HG02623 (cell line): ENCODE data around the gene PRRC2B.
"Not testable (repeated sequence)": the region's sequence is repeated elsewhere in the genome, so short reads cannot be mapped to it uniquely, and the experiment has no call there.

Source experiments
- ATAC-seq: cut with Tn5 transposase; IDR thresholded peaks from one replicate; pipeline ENCODE4 v1.9.1; 2021; ENCODE audit warnings: moderate library complexity; ENCODE audit not compliant: unreplicated experiment

Gene PRRC2B

DNA sequence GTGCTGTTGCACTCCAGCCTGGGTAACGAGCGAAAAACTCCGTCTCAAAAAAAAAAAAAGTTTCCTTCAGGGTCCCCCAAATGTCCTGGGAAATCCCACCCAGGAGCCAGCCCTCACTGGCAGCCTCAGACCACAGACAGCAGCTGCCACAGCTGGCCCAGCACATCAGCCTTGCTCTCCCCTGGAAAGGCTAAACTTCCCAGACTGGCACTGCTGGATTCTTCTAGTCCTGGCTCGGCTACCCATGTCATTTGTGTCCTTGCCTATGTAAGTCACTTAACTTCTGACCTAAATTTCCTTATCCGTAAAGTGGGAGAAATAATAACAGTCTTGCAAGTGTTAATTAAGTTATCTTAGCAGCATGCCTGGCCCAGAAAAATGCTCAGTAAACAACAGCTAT is 8.6 kb upstream of the PRRC2B start:
- no peak for ATAC-seq

DNA sequence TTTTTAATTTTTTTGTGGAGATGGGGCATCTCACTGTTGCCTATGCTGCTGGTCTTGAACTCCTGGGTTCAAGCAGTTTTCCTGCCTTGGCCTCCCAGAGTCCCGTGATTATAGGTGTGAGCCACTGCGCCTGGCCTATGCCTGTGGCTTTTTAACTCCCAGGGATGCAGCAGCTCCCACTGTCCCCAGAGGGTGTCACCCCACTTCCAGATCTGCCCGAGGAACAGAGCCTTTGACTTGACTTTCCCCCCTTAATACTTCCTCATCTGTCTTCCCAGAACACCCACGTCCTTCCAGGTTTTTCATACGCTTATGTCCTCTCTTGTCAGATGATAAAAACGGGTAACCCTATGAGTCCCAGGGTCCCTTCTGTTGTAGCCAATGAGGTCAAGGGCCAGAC is 7.6 kb upstream of the PRRC2B start:
- no peak for ATAC-seq

DNA sequence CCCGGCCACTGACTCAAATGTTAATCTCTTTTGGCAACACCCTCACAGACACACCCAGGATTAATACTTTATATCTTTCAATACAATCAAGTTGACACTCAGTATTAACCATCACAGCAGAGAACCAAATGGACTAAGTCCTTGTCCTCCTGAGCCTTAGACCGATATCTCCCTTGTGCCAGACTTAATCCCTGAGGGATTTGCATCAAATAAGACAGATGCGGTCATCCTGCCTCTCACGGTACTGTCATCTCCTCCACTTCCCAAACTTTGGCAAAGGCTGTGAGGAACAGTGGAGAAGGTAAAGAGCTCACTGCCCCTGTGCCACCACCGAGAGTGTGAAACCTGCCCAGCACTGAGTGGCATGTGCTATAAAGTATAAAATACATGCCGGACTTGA is 6.5 kb upstream of the PRRC2B start:
- ATAC-seq: no peak

DNA sequence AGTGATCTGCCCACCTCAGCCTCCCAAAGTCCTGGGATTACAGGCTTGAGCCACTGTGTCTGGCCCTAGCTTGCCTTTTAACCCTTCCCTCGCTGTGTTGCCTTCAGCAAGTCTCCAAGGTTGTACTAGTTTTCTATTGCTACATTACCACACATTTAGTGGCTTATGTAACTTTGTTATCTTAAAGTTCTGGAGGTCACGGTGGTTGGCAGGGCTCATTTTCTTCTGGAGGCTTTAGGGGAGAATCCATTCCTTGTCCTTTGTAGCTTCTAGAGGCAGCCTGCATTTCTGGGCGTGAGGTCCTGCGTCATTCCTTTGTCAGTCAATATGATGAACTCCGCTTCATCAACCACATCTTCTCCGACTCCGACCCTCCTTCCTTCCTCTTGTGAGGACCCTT is 2.9 kb upstream of the PRRC2B start:
- no peak for ATAC-seq

DNA sequence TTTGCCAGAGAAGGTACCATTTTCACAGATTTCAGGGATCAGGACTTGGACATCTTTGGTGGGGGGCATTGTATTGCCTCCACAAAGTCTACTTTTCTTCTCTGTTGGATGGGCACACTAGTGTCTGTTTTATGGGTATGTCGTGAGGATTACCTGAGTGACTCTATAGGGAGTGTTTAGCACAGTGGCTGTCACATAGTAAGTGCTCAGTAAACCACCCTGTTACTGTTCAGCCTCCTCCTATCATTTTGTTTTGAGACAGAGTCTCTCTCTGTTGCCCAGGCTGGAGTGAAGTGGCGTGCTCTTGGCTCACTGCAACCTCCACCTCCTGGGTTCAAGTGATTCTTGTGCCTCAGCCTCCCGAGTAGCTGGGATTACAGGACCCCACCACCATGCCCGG is 2.4 kb upstream of the PRRC2B start:
- no peak for ATAC-seq

DNA sequence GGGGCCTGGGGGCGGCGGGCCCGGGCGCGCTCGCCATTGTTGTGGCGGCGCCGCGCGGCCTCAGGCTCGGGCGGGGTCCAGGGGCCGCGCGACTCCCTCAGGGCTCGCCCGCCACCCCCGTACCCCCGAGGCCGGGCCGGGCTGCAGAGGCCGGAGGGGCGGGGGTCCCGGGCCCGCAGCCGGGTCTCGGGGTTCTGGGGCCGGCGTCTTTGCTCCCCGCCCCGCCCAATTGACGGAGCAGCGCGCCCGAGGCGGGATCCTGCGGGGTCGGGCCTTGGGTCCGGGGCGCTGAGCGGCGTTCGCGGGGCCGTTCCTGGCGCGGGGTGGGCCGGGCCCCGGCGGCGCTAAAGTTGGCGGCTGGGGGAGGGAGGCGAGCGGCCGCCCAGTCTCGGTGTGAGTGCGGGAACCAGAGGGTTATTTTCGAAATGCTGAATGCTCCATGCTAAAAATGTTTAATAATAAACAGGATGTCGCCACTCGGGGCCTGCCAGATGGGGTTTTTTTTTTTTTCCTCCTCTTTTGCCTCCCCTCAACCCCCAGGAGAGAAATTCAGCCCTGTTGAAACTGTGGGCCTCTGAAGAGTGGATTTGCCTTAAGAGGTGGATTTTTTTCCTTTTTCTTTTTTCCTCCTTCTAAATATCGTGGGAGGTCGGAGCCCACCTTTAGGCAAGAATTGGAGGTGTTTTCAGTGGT is 724 bp downstream of the PRRC2B start:
- ATAC-seq: peak; percentile 35

DNA sequence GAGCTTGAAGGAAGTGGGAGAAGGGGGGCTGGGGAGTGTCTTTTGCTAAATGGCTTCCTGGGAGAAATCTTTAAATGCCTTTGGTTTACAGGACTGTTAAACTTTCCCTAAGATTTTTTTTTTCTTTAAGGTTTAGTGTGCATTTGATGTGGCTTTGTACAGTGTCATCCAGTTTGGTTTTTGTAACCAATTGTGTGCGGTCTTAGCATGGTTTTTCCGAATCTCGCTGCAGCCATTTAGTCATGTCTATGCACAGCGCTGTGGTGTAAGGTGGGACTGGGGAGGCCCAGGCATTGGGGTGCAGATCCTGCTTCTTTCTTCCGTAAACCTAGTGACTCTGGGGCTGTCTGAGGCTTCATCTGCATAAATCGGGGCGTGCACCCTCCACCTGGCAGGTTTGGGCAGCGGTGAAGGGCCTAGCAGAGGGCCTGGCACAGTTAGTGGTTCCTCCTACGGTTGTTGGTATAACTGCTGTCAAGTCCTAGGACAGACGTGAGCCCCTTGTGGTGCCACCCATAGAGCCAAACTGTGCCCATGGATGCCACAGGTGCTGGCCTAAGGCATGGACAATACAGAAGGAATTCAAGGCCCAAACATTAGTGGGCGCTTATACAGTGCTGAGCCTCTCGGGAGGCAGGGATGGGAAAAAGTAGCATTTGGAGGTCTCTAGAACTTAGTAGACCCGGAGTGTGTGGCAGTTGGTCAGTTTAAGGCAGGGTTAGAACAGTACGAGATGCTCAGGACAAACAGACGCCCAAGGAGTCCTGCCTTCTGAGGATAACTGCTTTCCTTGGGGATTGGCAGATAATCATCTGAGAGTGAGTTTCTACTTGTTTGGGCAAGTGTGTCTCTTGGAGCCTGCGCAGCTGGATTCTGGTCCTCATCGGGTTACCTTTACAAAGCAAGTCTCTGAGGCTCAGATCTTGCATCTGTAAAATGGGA is 1.5 kb downstream of the PRRC2B start:
- no peak for ATAC-seq

DNA sequence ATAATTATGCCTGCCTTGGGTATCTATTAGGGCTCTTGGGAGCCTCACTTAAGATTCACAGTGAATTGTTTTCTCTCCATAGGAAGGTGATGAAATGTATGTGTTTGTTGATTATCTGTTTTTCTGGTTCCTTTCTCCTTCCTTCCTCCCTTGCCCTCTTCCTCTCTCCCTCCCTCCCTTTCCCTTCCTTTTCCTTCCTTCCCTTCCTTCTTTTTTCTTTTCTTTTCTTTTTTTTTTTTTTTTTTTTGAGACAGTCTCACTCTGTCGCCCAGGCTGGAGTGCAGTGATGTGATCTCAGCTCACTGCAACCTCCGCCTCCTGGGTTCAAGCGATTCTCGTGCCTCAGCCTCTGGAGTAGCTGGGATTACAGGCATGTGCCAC is 2.2 kb downstream of the PRRC2B start:
- ATAC-seq: not testable (repeated sequence)

DNA sequence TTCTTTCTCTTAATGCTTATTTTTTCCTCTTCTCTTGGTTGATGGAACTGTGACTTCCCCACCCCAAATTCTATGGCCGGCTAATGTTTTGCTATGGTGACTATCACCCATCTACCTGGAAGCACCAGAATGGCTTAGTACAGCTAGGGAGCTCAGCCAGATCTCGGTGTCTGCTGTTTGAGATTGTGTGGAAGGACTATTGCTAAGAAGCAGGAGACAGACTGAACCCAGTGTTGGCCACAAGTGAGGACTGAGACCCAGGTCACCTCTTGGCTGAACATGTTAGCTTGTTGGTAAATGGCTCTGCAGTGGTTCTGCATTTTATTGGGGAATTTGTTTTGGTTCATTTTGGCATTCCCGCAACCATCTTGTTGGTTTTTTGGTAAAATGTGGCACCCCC is 2.7 kb downstream of the PRRC2B start:
- no peak for ATAC-seq

DNA sequence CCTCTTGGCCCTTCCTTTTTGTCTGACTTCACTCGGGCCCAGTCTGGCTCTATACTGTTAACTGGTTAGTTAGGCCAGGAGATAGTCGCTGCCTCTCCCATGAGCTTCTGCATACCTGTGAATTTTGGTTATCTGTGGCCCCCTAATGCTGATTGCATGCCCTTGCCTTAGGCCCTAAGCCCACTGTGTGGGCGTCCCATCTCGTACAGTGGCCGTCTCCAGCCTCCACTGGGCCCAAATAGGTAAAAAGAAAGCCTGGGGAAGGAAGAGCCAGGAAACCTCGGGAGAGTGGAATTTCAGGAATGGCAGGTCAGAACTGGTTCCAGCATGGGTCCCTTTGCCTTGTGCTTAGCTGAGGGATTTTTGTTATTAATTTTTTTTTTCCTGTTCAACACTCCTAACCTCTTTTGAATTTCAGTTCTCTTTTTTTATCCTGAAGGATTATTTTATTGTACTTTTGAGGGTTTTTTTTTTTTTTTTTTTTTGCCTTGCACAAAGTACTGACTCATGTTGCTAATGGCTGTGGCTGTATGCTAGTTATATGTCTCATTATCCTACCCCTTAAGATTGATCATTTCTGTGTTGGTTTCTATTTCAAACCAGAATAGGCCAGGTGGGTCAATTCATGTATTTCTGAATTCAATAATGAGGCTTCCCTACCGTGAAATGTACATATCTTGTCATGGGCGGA is 3.4 kb downstream of the PRRC2B start:
- ATAC-seq: no peak

DNA sequence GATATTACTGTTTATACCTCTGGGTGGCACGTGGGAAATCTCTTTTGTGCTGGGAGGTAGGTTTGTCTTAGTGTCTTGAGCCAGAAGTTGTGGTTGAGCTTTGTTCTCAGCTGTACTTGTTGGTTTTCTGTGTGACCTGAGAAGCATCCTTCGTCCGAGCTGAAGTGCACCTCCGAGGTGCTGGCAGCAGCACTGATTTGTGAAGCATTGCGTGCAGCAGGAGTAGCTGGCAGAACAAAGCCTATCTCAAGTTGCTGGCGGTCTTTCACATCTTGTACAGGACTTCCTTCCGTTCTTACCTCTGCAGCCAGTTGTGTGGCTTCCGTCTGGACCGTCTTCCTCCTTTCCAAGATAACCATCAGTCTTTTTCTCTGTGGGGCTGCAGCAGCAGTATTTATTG is 4.3 kb downstream of the PRRC2B start:
- ATAC-seq: no peak

DNA sequence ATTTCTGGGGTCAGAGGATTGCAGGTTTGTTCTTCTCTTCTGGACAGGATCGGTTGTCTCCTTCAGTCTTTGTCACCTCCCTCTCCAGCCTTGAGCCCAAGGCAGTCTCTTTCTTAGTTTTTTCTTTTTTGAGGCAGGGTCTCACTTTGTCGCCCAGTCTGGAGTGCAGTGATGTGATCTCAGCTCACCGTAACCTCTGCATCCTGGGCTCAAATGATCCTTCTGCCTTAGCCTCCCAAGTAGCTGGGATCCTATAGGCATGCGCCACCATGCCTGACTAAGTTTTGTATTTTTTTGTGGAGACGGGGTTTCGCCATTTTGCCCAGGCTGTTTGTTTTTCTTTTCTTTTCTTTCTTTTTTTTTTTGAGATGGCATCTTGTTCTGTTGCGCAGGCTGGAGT is 6.1 kb downstream of the PRRC2B start:
- no peak for ATAC-seq

DNA sequence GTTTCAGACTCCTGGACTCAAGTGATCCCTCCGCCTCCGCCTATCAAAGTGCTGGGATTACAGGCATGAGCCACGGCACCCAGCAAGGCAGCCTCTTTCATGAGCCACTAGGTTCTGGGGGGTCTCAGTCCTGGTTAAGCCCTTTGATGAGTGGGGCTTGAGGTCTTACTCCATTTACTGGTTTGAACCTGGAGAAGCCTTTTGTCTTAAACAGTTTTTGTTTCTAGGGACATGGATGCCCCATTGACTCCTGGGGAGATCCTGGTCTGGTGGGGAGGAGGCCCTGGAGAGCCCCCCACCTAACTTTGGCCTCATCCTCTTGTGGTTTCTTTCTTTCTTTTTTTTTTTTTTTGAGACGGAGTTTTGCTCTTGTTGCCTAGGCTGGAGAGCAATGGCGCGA is 6.7 kb downstream of the PRRC2B start:
- no peak for ATAC-seq

DNA sequence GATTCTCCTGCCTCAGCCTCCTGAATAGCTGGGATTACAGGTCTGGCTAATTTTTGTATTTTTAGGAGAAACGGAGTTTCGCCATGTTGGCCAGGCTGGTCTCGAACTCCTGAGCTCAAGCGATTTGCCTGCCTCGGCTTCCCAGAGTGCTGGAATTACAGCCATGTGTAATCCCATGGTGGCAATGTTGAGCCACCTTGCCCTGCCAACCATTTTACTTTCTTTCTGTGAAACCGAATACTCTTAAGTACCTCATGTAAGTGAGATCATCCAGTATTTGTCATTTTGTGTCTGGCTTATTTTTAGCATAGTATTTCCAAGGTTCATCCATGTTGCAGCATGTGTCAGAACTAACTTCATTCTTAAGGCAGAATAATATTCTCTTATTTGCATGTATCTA is 8.2 kb downstream of the PRRC2B start:
- ATAC-seq: no peak

DNA sequence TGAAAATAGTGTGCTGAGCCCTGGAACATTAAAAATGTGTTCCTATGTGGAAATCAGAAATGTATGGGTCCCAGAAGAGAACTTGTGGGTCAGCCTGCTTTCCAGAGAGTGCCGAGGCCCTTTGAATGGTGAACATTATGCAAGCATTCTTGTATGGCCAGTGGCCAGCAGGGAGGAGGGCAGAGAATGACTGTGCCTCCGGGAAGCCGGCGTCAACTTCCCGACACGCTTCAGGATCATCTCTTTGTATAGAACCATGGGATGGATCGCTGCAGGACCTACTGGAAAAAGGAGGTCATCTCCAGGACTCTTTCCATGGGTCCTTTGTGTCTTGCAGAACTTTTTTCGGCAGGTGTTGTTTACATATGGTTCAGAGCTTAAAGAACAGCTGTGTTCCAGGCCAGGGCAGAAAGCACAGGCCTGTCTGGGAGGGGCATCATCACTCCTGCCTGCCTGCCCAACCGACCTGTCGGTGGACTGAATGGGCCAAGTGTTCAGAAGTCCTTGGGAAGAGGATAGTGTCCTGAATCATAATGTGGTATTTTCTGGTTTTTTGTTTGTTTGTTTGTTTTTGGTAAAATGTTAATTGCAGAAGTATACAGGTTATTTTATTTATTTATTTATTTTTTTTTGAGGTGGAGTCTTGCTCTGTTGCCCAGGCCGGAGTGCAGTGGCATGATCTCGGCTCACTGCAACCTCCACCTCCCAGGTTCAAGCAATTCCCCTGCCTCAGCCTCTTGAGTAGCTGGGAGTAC is 9.0 kb downstream of the PRRC2B start:
- no peak for ATAC-seq

DNA sequence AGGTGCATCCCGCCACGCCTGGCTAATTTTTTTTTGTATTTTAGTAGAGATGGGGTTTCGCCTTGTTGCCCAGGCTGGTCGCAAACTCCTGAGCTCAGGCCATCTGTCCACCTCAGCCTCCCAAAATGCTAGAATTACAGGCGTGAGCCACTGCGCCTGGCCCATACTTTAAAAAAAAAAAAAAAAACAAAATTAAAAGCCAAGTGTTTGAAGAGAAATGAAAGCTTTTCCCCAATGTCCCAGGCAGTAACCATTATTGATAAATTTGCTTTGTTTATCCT is 9.5 kb downstream of the PRRC2B start:
- no peak for ATAC-seq

DNA sequence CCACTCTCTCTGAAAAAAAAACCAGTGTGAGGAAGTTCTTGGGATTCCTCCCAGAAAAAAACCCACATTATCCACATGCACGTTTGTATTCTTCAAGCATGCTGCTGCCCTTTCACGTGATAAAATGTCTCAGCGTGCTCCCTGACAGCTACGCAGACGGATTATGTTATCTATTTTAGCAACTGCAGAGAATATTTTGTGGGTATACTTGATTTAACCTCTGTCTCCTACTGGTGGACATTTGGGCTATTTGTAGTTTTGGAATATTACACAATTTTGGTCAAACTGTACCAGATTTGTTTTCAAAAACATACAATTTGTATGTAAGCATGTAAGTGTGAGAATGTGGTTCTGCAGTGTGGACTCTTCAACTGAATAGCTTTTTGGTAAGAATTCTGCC is 10.7 kb downstream of the PRRC2B start:
- no peak for ATAC-seq

DNA sequence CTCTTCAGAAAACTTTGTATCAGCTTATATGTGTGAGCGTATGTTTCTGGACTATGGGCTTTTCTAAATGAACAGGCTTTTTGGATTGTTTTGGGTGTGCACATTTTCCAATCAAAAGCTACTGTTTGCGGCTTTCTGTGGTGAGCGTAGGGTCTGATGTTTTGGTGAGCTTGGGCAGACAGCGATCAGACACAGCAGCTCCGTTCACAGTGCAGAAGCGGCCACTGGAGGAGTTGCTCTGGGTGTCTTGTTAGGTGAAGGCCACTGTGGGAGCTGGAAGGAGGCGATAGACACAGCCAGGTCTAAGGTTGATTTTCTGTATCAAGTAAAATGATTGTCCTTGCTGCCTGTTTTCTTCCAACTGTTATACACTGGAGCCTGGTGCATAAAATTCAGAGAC is 11.1 kb downstream of the PRRC2B start:
- no peak for ATAC-seq

DNA sequence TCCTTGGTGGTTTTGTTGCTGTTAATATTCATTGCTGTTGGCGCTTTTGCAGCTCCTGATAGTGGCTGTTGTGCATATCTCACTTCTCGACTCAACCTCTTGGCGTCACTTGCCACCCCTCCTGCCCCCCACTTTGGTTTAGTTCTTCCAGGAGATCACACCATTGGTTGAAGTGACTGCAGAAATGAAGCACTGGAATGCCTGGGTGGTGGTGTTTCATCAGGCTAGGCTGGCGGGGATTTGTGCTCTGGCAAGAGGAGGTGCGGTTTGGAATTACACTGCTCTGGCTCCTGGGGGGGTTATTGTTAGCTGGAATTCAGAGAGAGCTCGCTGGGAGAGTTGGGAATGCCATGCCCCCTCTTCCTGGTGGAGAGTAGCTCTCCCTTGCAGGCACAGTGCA is 11.5 kb downstream of the PRRC2B start:
- no peak for ATAC-seq

DNA sequence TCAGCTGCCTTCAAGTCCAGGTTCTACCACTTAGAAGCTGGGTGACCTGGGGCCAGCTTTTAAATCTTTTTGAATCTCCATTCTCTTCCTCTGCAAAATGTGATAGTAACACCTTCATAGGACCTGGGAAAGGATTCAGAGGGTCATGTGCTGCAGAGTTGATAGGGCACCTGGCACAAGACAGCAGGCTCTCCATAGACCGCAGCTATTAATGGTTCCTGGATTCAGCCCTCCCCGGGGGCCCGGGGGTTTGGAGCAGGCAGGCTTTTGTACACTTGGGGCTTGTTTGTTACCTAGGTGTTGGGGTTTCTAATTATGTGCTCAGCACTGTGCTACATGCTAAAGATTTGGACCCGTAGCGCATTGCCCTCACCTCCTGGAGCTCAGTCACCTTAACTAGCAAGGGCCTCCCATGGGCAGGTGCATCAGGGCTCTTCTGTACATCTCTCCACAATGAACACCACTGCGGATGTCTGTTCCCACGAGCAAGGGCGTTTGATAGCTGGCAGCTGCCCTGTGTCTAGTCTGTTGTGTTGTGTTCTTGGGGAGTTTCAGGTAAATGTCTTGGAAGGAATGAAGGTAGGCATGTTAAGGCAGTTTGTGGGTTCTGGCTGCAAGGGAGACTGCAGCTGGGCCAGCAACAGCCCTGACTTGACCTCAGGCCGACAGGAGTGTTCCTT is 12.1 kb downstream of the PRRC2B start:
- ATAC-seq: no peak
